Osteoblast (primary cell): ENCODE data around the gene SNAP23. TPM values are rescaled to one million over a fixed set of nuclear protein-coding genes. Genes with fewer than 3 reads are reported as not detected.

ENCODE experiments used
- DNase-seq: peaks from one replicate; pipeline ENCODE4 v3.0.0; 2011; ENCODE audit warnings: low spot score, mixed read lengths; ENCODE audit not compliant: insufficient read length; ENCODE audit errors: missing footprints
- H2AFZ ChIP-seq: 2 replicates; pipeline ENCODE4 v1.6.0; 2011; ENCODE audit warnings: mild to moderate bottlenecking, low read length
- H3K27ac ChIP-seq: 2 replicates; pipeline ENCODE4 v1.5.1; 2011; ENCODE audit warnings: mild to moderate bottlenecking, low read depth, low read length, moderate library complexity
- H3K27me3 ChIP-seq: 2 replicates; pipeline ENCODE4 v1.6.0; 2012; ENCODE audit warnings: mild to moderate bottlenecking, control low read depth, inconsistent platforms, low read length, moderate library complexity; ENCODE audit not compliant: insufficient read depth
- H3K36me3 ChIP-seq: 2 replicates; pipeline ENCODE4 v1.5.1; 2011; ENCODE audit warnings: mild to moderate bottlenecking, low read length, control low read depth, moderate library complexity; ENCODE audit not compliant: insufficient read depth
- H3K4me1 ChIP-seq: 2 replicates; pipeline ENCODE4 v1.5.1; 2011; ENCODE audit warnings: mild to moderate bottlenecking, low read length, control low read depth, moderate library complexity; ENCODE audit not compliant: insufficient read depth
- H3K4me2 ChIP-seq: 2 replicates; pipeline ENCODE4 v1.6.0; 2011; ENCODE audit warnings: mild to moderate bottlenecking, low read length; ENCODE audit not compliant: insufficient read depth
- H3K4me3 ChIP-seq: fragments of 200-600 bp; sonication (generic); 3 replicates; pipeline ENCODE4 v1.5.1; 2012; ENCODE audit warnings: mild to moderate bottlenecking, low read length, inconsistent platforms; ENCODE audit not compliant: insufficient read depth
- H3K79me2 ChIP-seq: 2 replicates; pipeline ENCODE4 v1.6.0; 2012; ENCODE audit warnings: mild to moderate bottlenecking, low read length, control low read depth, inconsistent platforms; ENCODE audit not compliant: insufficient read depth
- H3K9me3 ChIP-seq: 2 replicates; pipeline ENCODE4 v1.5.1; 2011; ENCODE audit warnings: low read depth, low read length, control low read depth
- H4K20me1 ChIP-seq: 2 replicates; pipeline ENCODE4 v1.6.0; 2012; ENCODE audit warnings: mild to moderate bottlenecking, low read length, control low read depth; ENCODE audit not compliant: insufficient read depth
- CTCF ChIP-seq: IDR thresholded peaks from 2 replicates; pipeline ENCODE4 v1.5.1; 2011; ENCODE audit warnings: mild to moderate bottlenecking, low read depth, low read length, moderate library complexity; ENCODE audit errors: extremely low read depth
- total RNA-seq: library from RNA; depleted of rRNA; stranded (reverse); fragments of >200 nt; gene quantifications from 2 replicates; pipeline ENCODE4 v1.2.3, GENCODE V29; 2012

SNAP23 gene
- total RNA-seq, 1 donor = 81.4 TPM

GRCh38 chr15:42504631-42505030 lies 9.2 kb downstream of the SNAP23 start:
- peaks cover 75% of the 10 kb centered on the region for H3K79me2 ChIP-seq
- H3K27ac ChIP-seq = peak overlapping the region; percentile 36

GRCh38 chr15:42507514-42507913 lies 12.1 kb downstream of the SNAP23 start:
- Histone ChIP-seq H3K4me2 (no peak overlapping the region), H3K79me2 (peaks cover 61% of the 10 kb centered on the region), H3K9me3 (no peaks in the 10 kb centered on the region), H3K4me1 (peaks cover 25% of the 10 kb centered on the region), H3K36me3 (no peaks in the 10 kb centered on the region), H3K27ac (no peak overlapping the region), H3K4me3 (no peak overlapping the region), H4K20me1 (no peaks in the 10 kb centered on the region), H3K27me3 (no peaks in the 10 kb centered on the region), H2AFZ (no peak overlapping the region)
- no peak for TF ChIP-seq CTCF
- no peak for DNase-seq

More at GRCh38 chr15:42504631-42505030, 9.2 kb downstream of the SNAP23 start:
- Histone ChIP-seq H3K27me3 (no peaks in the 10 kb centered on the region), H3K9me3 (no peaks in the 10 kb centered on the region), H2AFZ (no peak overlapping the region), H3K36me3 (peaks cover 5% of the 10 kb centered on the region), H3K4me2 (peak overlapping the region; percentile 37), H3K4me3 (no peak overlapping the region), H3K4me1 (peaks cover 15% of the 10 kb centered on the region), H4K20me1 (peaks cover 8% of the 10 kb centered on the region)
- DNase-seq = no peak
- TF ChIP-seq CTCF = no peak

GRCh38 chr15:42508263-42508690 lies 12.8 kb downstream of the SNAP23 start:
- no peaks in the 10 kb centered on the region for H3K27me3 ChIP-seq
- no peaks in the 10 kb centered on the region for H3K9me3 ChIP-seq
- H4K20me1 ChIP-seq = no peaks in the 10 kb centered on the region
- peaks cover 55% of the 10 kb centered on the region for H3K79me2 ChIP-seq
- H2AFZ ChIP-seq = no peak overlapping the region
- no peak overlapping the region for H3K4me3 ChIP-seq
- no peak overlapping the region for H3K4me2 ChIP-seq
- no peak for DNase-seq
- H3K4me1 ChIP-seq = peaks cover 25% of the 10 kb centered on the region
- TF ChIP-seq CTCF = no peak
- H3K27ac ChIP-seq = no peak overlapping the region
- no peaks in the 10 kb centered on the region for H3K36me3 ChIP-seq

GRCh38 chr15:42510258-42511006 lies 15.0 kb downstream of the SNAP23 start:
- Histone ChIP-seq H3K79me2 (peaks cover 42% of the 10 kb centered on the region), H3K4me1 (peaks cover 15% of the 10 kb centered on the region), H2AFZ (no peak overlapping the region), H3K9me3 (no peaks in the 10 kb centered on the region), H3K27me3 (no peaks in the 10 kb centered on the region), H4K20me1 (no peaks in the 10 kb centered on the region), H3K36me3 (peaks cover 7% of the 10 kb centered on the region), H3K27ac (peak overlapping the region; percentile 91), H3K4me2 (peak overlapping the region; percentile 66), H3K4me3 (no peak overlapping the region)
- no peak for DNase-seq
- no peak for TF ChIP-seq CTCF
